Activated naive CD8-positive, alpha-beta T cell treated with anti-CD3 and anti-CD28 coated beads, Interleukin-2, amount 10 ng/mL, durations not matched to agents 7 days and 5 days (primary cell): ENCODE results near the gene PRRT1. TPM values are rescaled to one million over a fixed set of nuclear protein-coding genes. Genes with fewer than 3 reads are reported as not detected.
"Not testable (repeated sequence)": the region's sequence is repeated elsewhere in the genome, so short reads cannot be mapped to it uniquely, and the experiment has no call there.

ENCODE experiments used
- ATAC-seq: fragments of 150-1000 bp; cut with Tn5 transposase; one replicate; pipeline ENCODE4 v1.10.0; 2021; ENCODE audit warnings: low read depth, moderate library complexity
- POLR2A ChIA-PET: fragments of 350-600 bp; sonication (Branson Sonifier 250); formaldehyde crosslinking; loops from one replicate; lab custom pipeline; 2021; ENCODE audit warnings: antibody characterized with exemption; lab: Charles Lee
- DNase-seq: peaks from one replicate; pipeline ENCODE4 v3.0.0; 2021
- H3K27ac Mint-ChIP-seq: one replicate; pipeline ENCODE4 v1.8.0; 2022; ENCODE audit warnings: mild to moderate bottlenecking, mixed read lengths
- H3K27me3 Mint-ChIP-seq: one replicate; pipeline ENCODE4 v1.8.0; 2022; ENCODE audit warnings: mild to moderate bottlenecking, moderate library complexity, mixed read lengths
- H3K36me3 Mint-ChIP-seq: one replicate; pipeline ENCODE4 v1.8.0; 2021; ENCODE audit warnings: mild to moderate bottlenecking, mixed read lengths
- H3K4me1 Mint-ChIP-seq: one replicate; pipeline ENCODE4 v1.8.0; 2021; ENCODE audit warnings: mixed read lengths
- H3K4me3 Mint-ChIP-seq: one replicate; pipeline ENCODE4 v1.8.0; 2022; ENCODE audit warnings: mild to moderate bottlenecking, moderate library complexity, mixed read lengths
- H3K9me3 Mint-ChIP-seq: one replicate; pipeline ENCODE4 v1.8.0; 2021; ENCODE audit warnings: mixed read lengths
- total RNA-seq, 2 experiments: library from RNA; stranded (reverse); gene quantifications; one replicate each; pipeline ENCODE4 v1.2.3, GENCODE V29; 2021

Gene PRRT1
- total RNA-seq, 2 experiments from 2014 or later, result 1.1 to 1.2 TPM

GRCh38 chr6:32191696-32192607 lies 40.2 kb upstream of the PRRT1 start:
- peak; percentile 52 for DNase-seq
- peaks cover 41% of the 10 kb centered on the region for H3K4me1 Mint-ChIP-seq
- peak overlapping the region; percentile 94 for H3K4me3 Mint-ChIP-seq
- H3K27me3 Mint-ChIP-seq, result no peaks in the 10 kb centered on the region
- H3K9me3 Mint-ChIP-seq, result no peaks in the 10 kb centered on the region
- H3K36me3 Mint-ChIP-seq, result peaks cover 36% of the 10 kb centered on the region
- peak overlapping the region; percentile 98 for H3K27ac Mint-ChIP-seq
- POLR2A ChIA-PET, result interaction anchor here (0.6 to 5.7 kb wide), 14 partner anchors 11 to 1384 kb away, joined by 3 to 61 read pairs (median 6); partner anchors contain the start of genes AGPAT1, ATF6B, DXO and FKBPL
- no peak for ATAC-seq

- POLR2A ChIA-PET, result interaction anchor here (0.7 to 5.7 kb wide), 9 partner anchors 10 to 62 kb away, joined by 3 to 61 read pairs (median 4); partner anchors contain the start of genes AGPAT1, ATF6B and FKBPL
- H3K9me3 Mint-ChIP-seq, result no peaks in the 10 kb centered on the region
- H3K27ac Mint-ChIP-seq, result peak overlapping the region; percentile 98
- peaks cover 44% of the 10 kb centered on the region for H3K36me3 Mint-ChIP-seq
- DNase-seq (no peak), ATAC-seq (no peak)
- no peaks in the 10 kb centered on the region for H3K27me3 Mint-ChIP-seq
- H3K4me1 Mint-ChIP-seq, result peaks cover 45% of the 10 kb centered on the region
- H3K4me3 Mint-ChIP-seq, result peak overlapping the region; percentile 94
Measured at GRCh38 chr6:32190911-32191677, 39.4 kb upstream of the PRRT1 start.

GRCh38 chr6:32190054-32190851 lies 38.5 kb upstream of the PRRT1 start, which contains the start of gene PBX2:
Gene PBX2, minus strand, starts transcription at chr6:32190202. Its CDS starts 287 bp downstream, at chr6:32189915.
- no peaks in the 10 kb centered on the region for H3K27me3 Mint-ChIP-seq
- peak within 1 kb of the TSS; percentile 98 for H3K27ac Mint-ChIP-seq
- peak within 1 kb of the TSS; percentile 98 for H3K4me3 Mint-ChIP-seq
- ATAC-seq (peak; percentile 62), DNase-seq (peak; percentile 74)
- H3K36me3 Mint-ChIP-seq, result peaks cover 50% of the 10 kb centered on the region
- POLR2A ChIA-PET, result interaction anchor here (0.6 to 5.7 kb wide), 12 partner anchors 9 to 1206 kb away, joined by 3 to 61 read pairs (median 4); partner anchors contain the start of genes AGPAT1, ATF6B, FKBPL and RGL2
- H3K9me3 Mint-ChIP-seq, result no peaks in the 10 kb centered on the region
- H3K4me1 Mint-ChIP-seq, result peaks cover 46% of the 10 kb centered on the region

- Mint-ChIP-seq H3K4me3 (peak overlapping the region; percentile 98), H3K27ac (peak overlapping the region; percentile 97), H3K9me3 (no peaks in the 10 kb centered on the region), H3K4me1 (peaks cover 41% of the 10 kb centered on the region), H3K27me3 (no peaks in the 10 kb centered on the region), H3K36me3 (peaks cover 50% of the 10 kb centered on the region)
- POLR2A ChIA-PET, result interaction anchor here (0.6 to 5.7 kb wide), 10 partner anchors 9 to 1206 kb away, joined by 3 to 61 read pairs (median 4); partner anchors contain the start of genes AGPAT1, ATF6B, FKBPL and RGL2
- ATAC-seq (no peak), DNase-seq (no peak)
Measured at GRCh38 chr6:32189742-32190053, 38.0 kb upstream of the PRRT1 start.

- Mint-ChIP-seq H3K36me3 (peaks cover 50% of the 10 kb centered on the region), H3K9me3 (no peaks in the 10 kb centered on the region), H3K4me3 (peak overlapping the region; percentile 98), H3K4me1 (peaks cover 38% of the 10 kb centered on the region), H3K27me3 (no peaks in the 10 kb centered on the region), H3K27ac (peak overlapping the region; percentile 97)
- POLR2A ChIA-PET, result interaction anchor here (0.8 to 5.7 kb wide), 4 partner anchors 8 to 656 kb away, joined by 3 to 61 read pairs (median 4); no protein-coding TSS in a partner anchor
- DNase-seq (no peak), ATAC-seq (no peak)
Measured at GRCh38 chr6:32189069-32189741, 37.5 kb upstream of the PRRT1 start.

GRCh38 chr6:32188381-32189068 lies 36.8 kb upstream of the PRRT1 start:
- Mint-ChIP-seq H3K4me1 (peaks cover 31% of the 10 kb centered on the region), H3K9me3 (no peaks in the 10 kb centered on the region), H3K27ac (peak overlapping the region; percentile 97), H3K4me3 (peak overlapping the region; percentile 98), H3K27me3 (no peaks in the 10 kb centered on the region), H3K36me3 (peaks cover 50% of the 10 kb centered on the region)
- ATAC-seq (no peak), DNase-seq (no peak)
- POLR2A ChIA-PET, result interaction anchor here (0.8 to 5.7 kb wide), 2 partner anchors 8 to 9 kb away, joined by 3 to 61 read pairs; no protein-coding TSS in a partner anchor

GRCh38 chr6:32187725-32188380 lies 36.1 kb upstream of the PRRT1 start:
- Mint-ChIP-seq H3K4me1 (peaks cover 29% of the 10 kb centered on the region), H3K4me3 (peak overlapping the region; percentile 98), H3K27ac (peak overlapping the region; percentile 83), H3K36me3 (peaks cover 50% of the 10 kb centered on the region)
- not testable (repeated sequence) for DNase-seq, ATAC-seq, H3K27me3 Mint-ChIP-seq, H3K9me3 Mint-ChIP-seq
- POLR2A ChIA-PET, result interaction anchor here (1.3 to 5.7 kb wide), 2 partner anchors 7 to 9 kb away, joined by 3 to 61 read pairs; partner anchors contain the start of gene RNF5

GRCh38 chr6:32187009-32187709 lies 35.4 kb upstream of the PRRT1 start:
- Mint-ChIP-seq H3K36me3 (peaks cover 50% of the 10 kb centered on the region), H3K9me3 (no peaks in the 10 kb centered on the region), H3K4me1 (peaks cover 31% of the 10 kb centered on the region), H3K4me3 (peak overlapping the region; percentile 69), H3K27ac (peak overlapping the region; percentile 83), H3K27me3 (no peaks in the 10 kb centered on the region)
- POLR2A ChIA-PET, result interaction anchor here (1.3 kb wide), 1 partner anchor 8 kb away, joined by 3 read pairs; the partner anchor contains the start of gene RNF5
- no peak for DNase-seq
- ATAC-seq, result no peak

- Mint-ChIP-seq H3K4me1 (peaks cover 31% of the 10 kb centered on the region), H3K4me3 (peak overlapping the region; percentile 56), H3K36me3 (peaks cover 42% of the 10 kb centered on the region), H3K27ac (peak overlapping the region; percentile 83)
- not testable (repeated sequence) for ATAC-seq, H3K9me3 Mint-ChIP-seq, H3K27me3 Mint-ChIP-seq
- DNase-seq, result peak; percentile 24
- POLR2A ChIA-PET, result interaction anchor here (1.3 kb wide), 1 partner anchor 7 kb away, joined by 3 read pairs; the partner anchor contains the start of gene RNF5
Measured at GRCh38 chr6:32186151-32186840, 34.6 kb upstream of the PRRT1 start.

GRCh38 chr6:32185681-32186131 lies 34.0 kb upstream of the PRRT1 start:
- ATAC-seq, H3K27me3 Mint-ChIP-seq, H3K4me3 Mint-ChIP-seq, H3K9me3 Mint-ChIP-seq, POLR2A ChIA-PET: not testable (repeated sequence)
- DNase-seq, result peak; percentile 15
- H3K36me3 Mint-ChIP-seq, result peaks cover 38% of the 10 kb centered on the region
- H3K27ac Mint-ChIP-seq, result peak overlapping the region; percentile 83
- H3K4me1 Mint-ChIP-seq, result peaks cover 32% of the 10 kb centered on the region
